ENCODE data around the gene GAS2. TPM values are rescaled to one million over a fixed set of nuclear protein-coding genes. Genes with fewer than 3 reads are reported as not detected.

Gene GAS2
- total and polyA plus RNA-seq, 2 of the 4 experiments (the other 2 are of a cell fraction) = 0.51 to 0.90 TPM

DNA sequence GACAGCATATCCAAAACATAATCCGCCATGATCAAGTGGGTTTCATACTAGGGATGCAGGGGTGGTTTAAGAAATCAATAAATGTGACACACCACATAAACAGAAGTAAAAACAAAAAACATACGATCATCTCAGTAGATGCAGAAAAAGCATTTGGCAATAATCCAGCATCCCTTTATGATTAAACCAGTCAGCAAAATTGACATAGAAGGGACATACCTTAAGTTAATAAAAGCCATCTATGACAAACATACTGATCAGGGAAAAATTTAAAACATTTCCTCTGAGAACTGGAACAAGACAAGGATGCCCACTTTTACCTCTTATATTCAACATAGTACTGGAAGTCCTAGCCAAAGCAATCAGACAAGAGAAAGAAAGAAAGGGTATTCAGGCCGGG, 49.6 kb downstream of the GAS2 start:
- Histone ChIP-seq H3K14ac (replicated peaks; ENCODE audit: low read depth, low read length) (no peak overlapping the region), H3K9me3 (ENCODE audit: control insufficient read depth, insufficient read depth, low read length) (no peaks in the 10 kb centered on the region), H3K27me3 (ENCODE audit: control insufficient read depth, insufficient read depth, low read length) (no peaks in the 10 kb centered on the region), H3K56ac (ENCODE audit: extremely low read depth, insufficient read depth, low read length) (no peak overlapping the region), H3K4me2 (ENCODE audit: low read depth, low read length) (no peak overlapping the region), H3K27ac (ENCODE audit: insufficient read depth, low read length) (no peak overlapping the region), H3K9me1 (ENCODE audit: insufficient read depth, low read length) (no peaks in the 10 kb centered on the region), H2BK5ac (ENCODE audit: low read depth, low read length, poor library complexity, severe bottlenecking) (no peak overlapping the region), H3K9ac (ENCODE audit: low read depth, low read length) (no peak overlapping the region), H2AK9ac (replicated peaks; ENCODE audit: low read depth, low read length, poor library complexity) (no peak overlapping the region), H2AK5ac (ENCODE audit: low read depth, low read length) (no peak overlapping the region), H3K23ac (ENCODE audit: low read depth, low read length) (no peak overlapping the region), H2BK20ac (ENCODE audit: low read depth, low read length) (no peak overlapping the region), H3K4me1 (ENCODE audit: control insufficient read depth, insufficient read depth, low read length) (no peaks in the 10 kb centered on the region), H3K4me3 (ENCODE audit: insufficient read depth, low read depth, low read length) (no peak overlapping the region), H3K18ac (ENCODE audit: low read depth, low read length) (no peak overlapping the region), H4K91ac (ENCODE audit: insufficient read depth, low read depth, low read length) (no peak overlapping the region), H3K79me1 (ENCODE audit: low read depth in 1 of 2, low read length in 2 of 2) (no peaks in the 10 kb centered on the region), H4K8ac (ENCODE audit: low read depth in 2 of 2, low read length in 2 of 2) (no peak overlapping the region), H4K5ac (ENCODE audit: low read depth, low read length) (no peak overlapping the region), H2BK15ac (ENCODE audit: low read depth, low read length) (no peak overlapping the region), H3K4ac (ENCODE audit: low read depth, low read length) (no peak overlapping the region), H2AFZ (replicated peaks; ENCODE audit: low read length, poor library complexity) (no peak overlapping the region), H2BK120ac (ENCODE audit: low read depth, low read length) (no peak overlapping the region), H4K20me1 (ENCODE audit: insufficient read depth, low read length) (no peaks in the 10 kb centered on the region), H3K36me3 (ENCODE audit: control insufficient read depth, insufficient read depth, low read length) (no peaks in the 10 kb centered on the region)
- TF ChIP-seq POLR2A (IDR thresholded peaks at IDR 0.05; ENCODE audit: low read depth, low read length) (no peak), MAZ (IDR thresholded peaks at IDR 0.05; ENCODE audit: borderline replicate concordance, low read depth, low read length) (no peak), RCOR1 (IDR thresholded peaks at IDR 0.05; ENCODE audit: insufficient replicate concordance, low read length) (no peak), NFE2L2 (IDR thresholded peaks at IDR 0.05; ENCODE audit: low read depth, low read length) (no peak), BHLHE40 (IDR thresholded peaks at IDR 0.05; ENCODE audit: low read depth, low read length) (no peak), CHD1 (IDR thresholded peaks at IDR 0.05; ENCODE audit: low read depth, low read length) (no peak)
- TF ChIP-seq, protein P1, sequence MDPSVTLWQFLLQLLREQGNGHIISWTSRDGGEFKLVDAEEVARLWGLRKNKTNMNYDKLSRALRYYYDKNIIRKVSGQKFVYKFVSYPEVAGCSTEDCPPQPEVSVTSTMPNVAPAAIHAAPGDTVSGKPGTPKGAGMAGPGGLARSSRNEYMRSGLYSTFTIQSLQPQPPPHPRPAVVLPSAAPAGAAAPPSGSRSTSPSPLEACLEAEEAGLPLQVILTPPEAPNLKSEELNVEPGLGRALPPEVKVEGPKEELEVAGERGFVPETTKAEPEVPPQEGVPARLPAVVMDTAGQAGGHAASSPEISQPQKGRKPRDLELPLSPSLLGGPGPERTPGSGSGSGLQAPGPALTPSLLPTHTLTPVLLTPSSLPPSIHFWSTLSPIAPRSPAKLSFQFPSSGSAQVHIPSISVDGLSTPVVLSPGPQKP (IDR thresholded peaks at IDR 0.05; ENCODE audit: borderline replicate concordance, low read depth, low read length) = no peak
- TF ChIP-seq, protein P2, sequence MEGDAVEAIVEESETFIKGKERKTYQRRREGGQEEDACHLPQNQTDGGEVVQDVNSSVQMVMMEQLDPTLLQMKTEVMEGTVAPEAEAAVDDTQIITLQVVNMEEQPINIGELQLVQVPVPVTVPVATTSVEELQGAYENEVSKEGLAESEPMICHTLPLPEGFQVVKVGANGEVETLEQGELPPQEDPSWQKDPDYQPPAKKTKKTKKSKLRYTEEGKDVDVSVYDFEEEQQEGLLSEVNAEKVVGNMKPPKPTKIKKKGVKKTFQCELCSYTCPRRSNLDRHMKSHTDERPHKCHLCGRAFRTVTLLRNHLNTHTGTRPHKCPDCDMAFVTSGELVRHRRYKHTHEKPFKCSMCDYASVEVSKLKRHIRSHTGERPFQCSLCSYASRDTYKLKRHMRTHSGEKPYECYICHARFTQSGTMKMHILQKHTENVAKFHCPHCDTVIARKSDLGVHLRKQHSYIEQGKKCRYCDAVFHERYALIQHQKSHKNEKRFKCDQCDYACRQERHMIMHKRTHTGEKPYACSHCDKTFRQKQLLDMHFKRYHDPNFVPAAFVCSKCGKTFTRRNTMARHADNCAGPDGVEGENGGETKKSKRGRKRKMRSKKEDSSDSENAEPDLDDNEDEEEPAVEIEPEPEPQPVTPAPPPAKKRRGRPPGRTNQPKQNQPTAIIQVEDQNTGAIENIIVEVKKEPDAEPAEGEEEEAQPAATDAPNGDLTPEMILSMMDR (conservative IDR thresholded peaks at IDR 0.05; ENCODE audit: low read depth, low read length) = no peak
- TF ChIP-seq, protein P3, sequence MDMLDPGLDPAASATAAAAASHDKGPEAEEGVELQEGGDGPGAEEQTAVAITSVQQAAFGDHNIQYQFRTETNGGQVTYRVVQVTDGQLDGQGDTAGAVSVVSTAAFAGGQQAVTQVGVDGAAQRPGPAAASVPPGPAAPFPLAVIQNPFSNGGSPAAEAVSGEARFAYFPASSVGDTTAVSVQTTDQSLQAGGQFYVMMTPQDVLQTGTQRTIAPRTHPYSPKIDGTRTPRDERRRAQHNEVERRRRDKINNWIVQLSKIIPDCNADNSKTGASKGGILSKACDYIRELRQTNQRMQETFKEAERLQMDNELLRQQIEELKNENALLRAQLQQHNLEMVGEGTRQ (IDR thresholded peaks at IDR 0.05; ENCODE audit: low read depth, low read length) = no peak
- no peak for DNase-seq
- dilution Hi-C loops (cut with HindIII; ENCODE audit: low sequenced_read_pairs, unreplicated experiment) (no loop called here), in situ Hi-C loops (cut with MboI; ENCODE audit: low sequenced_read_pairs) (no loop called here), intact Hi-C loops (cut with micrococcal nuclease) (no loop called here)
- BruUV-seq (replicated peaks) = no TSS peak
- CTCF ChIA-PET = no interaction called here
- no CpG with 5 or more reads among the region's 3 CpGs for WGBS, 2 experiments (ENCODE audit: extremely low coverage in 2 of 2, insufficient read length in 1 of 2)
- POLR2A ChIA-PET (ENCODE audit: unreplicated experiment) = no interaction called here
- ATAC-seq (ENCODE audit: low read depth) = no peak

All from IMR-90 (cell line).